Measurements from ENCODE around the gene GJC2. TPM values are rescaled to one million over a fixed set of nuclear protein-coding genes. Genes with fewer than 3 reads are reported as not detected.
"Not testable (repeated sequence)": the region's sequence is repeated elsewhere in the genome, so short reads cannot be mapped to it uniquely, and the experiment has no call there.

The GJC2 gene
- total RNA-seq, 1 experiment from 2014 or later: 0.76 TPM

DNA sequence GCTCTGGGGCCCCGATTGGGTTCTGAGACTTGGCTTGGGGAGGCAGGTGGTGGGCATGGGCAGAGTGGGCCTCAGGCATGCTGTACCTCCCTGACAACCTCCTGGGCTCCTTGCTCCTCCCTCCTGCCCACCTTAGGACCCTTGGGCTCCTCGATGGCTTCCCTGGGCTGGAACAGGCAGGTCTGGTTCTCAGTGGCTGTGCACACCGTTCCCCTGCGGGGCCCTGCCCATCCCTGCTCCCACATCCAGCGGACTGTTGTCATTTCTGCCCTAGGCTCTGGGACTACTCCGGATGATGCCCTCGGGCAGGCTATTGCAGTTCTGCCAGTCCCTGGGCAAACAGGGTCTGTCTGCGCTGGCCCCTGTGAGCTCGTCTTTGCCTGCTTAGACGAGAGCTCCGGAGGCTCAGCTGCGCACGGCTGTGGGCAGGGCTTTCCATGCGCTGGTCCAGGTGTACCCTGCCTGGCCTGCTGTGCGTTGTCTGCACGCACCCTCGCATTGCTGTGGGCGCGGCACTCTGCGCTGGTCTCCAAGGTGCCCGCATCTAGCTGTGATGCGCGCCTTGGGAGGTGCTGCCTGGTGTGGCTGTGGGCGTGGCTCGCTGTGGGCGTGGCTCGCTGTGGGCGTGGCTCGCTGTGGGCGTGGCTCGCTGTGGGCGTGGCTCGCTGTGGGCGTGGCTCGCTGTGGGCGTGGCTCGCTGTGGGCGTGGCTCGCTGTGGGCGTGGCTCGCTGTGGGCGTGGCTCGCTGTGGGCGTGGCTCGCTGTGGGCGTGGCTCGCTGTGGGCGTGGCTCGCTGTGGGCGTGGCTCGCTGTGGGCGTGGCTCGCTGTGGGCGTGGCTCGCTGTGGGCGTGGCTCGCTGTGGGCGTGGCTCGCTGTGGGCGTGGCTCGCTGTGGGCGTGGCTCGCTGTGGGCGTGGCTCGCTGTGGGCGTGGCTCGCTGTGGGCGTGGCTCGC lies 24.1 kb downstream of the GJC2 start:
- ChIA-PET RAD21 (ENCODE audit: low non-redundant PET in 1 of 2, low total read pairs in 2 of 2, uncharacterized antibody in 2 of 2, unreplicated experiment in 2 of 2) (interaction anchor here (0.6 to 1.5 kb wide), 2 partner anchors 8 to 9 kb away, joined by 4 to 6 read pairs; partner anchors contain the start of gene IBA57 (in 2 of the 2)), POLR2A (interaction anchor here (0.6 to 1.7 kb wide), 4 partner anchors 7 to 175 kb away, joined by 3 to 12 read pairs (median 3); partner anchors contain the start of gene IBA57), CTCF (interaction anchor here (0.6 to 1.7 kb wide), 4 partner anchors 8 to 43 kb away, joined by 3 to 10 read pairs (median 3); no protein-coding TSS in a partner anchor)
- H3K27me3 ChIP-seq (ENCODE audit: insufficient read depth, low read length); H3K36me3 ChIP-seq (ENCODE audit: control insufficient read depth in 1 of 2, insufficient read depth in 2 of 2, low read length in 2 of 2); H4K20me1 ChIP-seq (ENCODE audit: insufficient read depth); BruUV-seq (replicated peaks); H3K79me2 ChIP-seq (ENCODE audit: insufficient read depth, low read length); intact Hi-C loops (cut with micrococcal nuclease); H3K9me2 ChIP-seq (ENCODE audit: insufficient read depth); H2AFZ ChIP-seq (ENCODE audit: low read depth, low read length, poor library complexity, severe bottlenecking); H3K9me3 ChIP-seq (ENCODE audit: control insufficient read depth in 1 of 2, insufficient read depth in 1 of 2, low read depth in 1 of 2, low read length in 2 of 2): not testable (repeated sequence)
- Histone ChIP-seq H3K4me1 (ENCODE audit: control insufficient read depth in 1 of 2, insufficient read depth in 2 of 2, low read length in 2 of 2) (peaks cover 5 to 16% of the 10 kb centered on the region in 2 experiments), H3K27ac (ENCODE audit: low read depth, low read length) (peak overlapping the region; percentile 32; the same call in 1 of the 2 replicates), H3K4me2 (ENCODE audit: low read length) (peak overlapping the region; percentile 74), H3K9ac (ENCODE audit: low read length) (peak overlapping the region; percentile 40; the same call in 1 of the 2 replicates), H3K4me3 (replicated peaks in 1 of 2; ENCODE audit: low read depth in 1 of 2, low read length in 2 of 2) (peak overlapping the region; percentile 15 to 28; a peak in 3 of 4 replicates)
- peak; percentile 92 for TF ChIP-seq SP1 (IDR thresholded peaks at IDR 0.05; ENCODE audit: low read depth)
- peak; percentile 21 for DNase-seq (ENCODE audit: low read depth, low spot score)
- peak; percentile 89 for ATAC-seq

GRCh38 chr1:228174482-228175315 lies 25.0 kb downstream of the GJC2 start:
- Histone ChIP-seq H3K9ac (ENCODE audit: low read length) (peak overlapping the region; percentile 38; the same call in 1 of the 2 replicates), H3K27ac (ENCODE audit: low read depth, low read length) (peak overlapping the region; percentile 22; the same call in 1 of the 2 replicates), H3K9me2 (ENCODE audit: insufficient read depth) (no peaks in the 10 kb centered on the region), H3K4me1 (ENCODE audit: control insufficient read depth in 1 of 2, insufficient read depth in 2 of 2, low read length in 2 of 2) (peaks cover 5 to 16% of the 10 kb centered on the region in 2 experiments), H3K4me2 (ENCODE audit: low read length) (peak overlapping the region; percentile 73), H3K27me3 (ENCODE audit: insufficient read depth, low read length) (no peaks in the 10 kb centered on the region), H3K9me3 (ENCODE audit: control insufficient read depth in 1 of 2, insufficient read depth in 1 of 2, low read depth in 1 of 2, low read length in 2 of 2) (no peaks in the 10 kb centered on the region), H2AFZ (ENCODE audit: low read depth, low read length, poor library complexity, severe bottlenecking) (no peak overlapping the region), H3K79me2 (ENCODE audit: insufficient read depth, low read length) (no peaks in the 10 kb centered on the region), H4K20me1 (ENCODE audit: insufficient read depth) (no peaks in the 10 kb centered on the region), H3K4me3 (replicated peaks in 1 of 2; ENCODE audit: low read depth in 1 of 2, low read length in 2 of 2) (peak overlapping the region; percentile 36 to 53), H3K36me3 (ENCODE audit: control insufficient read depth in 1 of 2, insufficient read depth in 2 of 2, low read length in 2 of 2) (no peaks in the 10 kb centered on the region)
- DNase-seq (ENCODE audit: low read depth, low spot score) (peak; percentile 35), ATAC-seq (peak; percentile 85)
- TF ChIP-seq SP1 (IDR thresholded peaks at IDR 0.05; ENCODE audit: low read depth) (peak; percentile 72), ZFX (IDR thresholded peaks at IDR 0.05) (no peak), POLR2AphosphoS5 (IDR thresholded peaks at IDR 0.05; ENCODE audit: low read depth, low read length) (0 out of 2 replicates have a peak, but pooled peaks have one; percentile 25), POLR2A (IDR thresholded peaks at IDR 0.05; ENCODE audit: borderline replicate concordance, extremely low read depth, insufficient read depth, insufficient read length) (peak; percentile 36), JUND (IDR thresholded peaks at IDR 0.05) (no peak), EZH2phosphoT487 (IDR thresholded peaks at IDR 0.05; ENCODE audit: borderline replicate concordance) (no peak), CBX3 (IDR thresholded peaks at IDR 0.05; ENCODE audit: low read depth) (no peak), MAX (IDR thresholded peaks at IDR 0.05) (peak; percentile 33; the same call in 1 of the 2 replicates), SIN3A (IDR thresholded peaks at IDR 0.05; ENCODE audit: low read depth) (no peak)
- RAD21 ChIA-PET (ENCODE audit: low non-redundant PET in 1 of 2, low total read pairs in 2 of 2, uncharacterized antibody in 2 of 2, unreplicated experiment in 2 of 2): interaction anchor here (0.6 to 1.5 kb wide), 2 partner anchors 9 to 10 kb away, joined by 4 to 6 read pairs; partner anchors contain the start of gene IBA57 (in 2 of the 2)
- intact Hi-C loops (cut with micrococcal nuclease): no loop called here
- CTCF ChIA-PET: interaction anchor here (0.8 to 1.7 kb wide), 3 partner anchors 9 to 39 kb away, joined by 3 to 10 read pairs (median 3); no protein-coding TSS in a partner anchor
- BruUV-seq (replicated peaks): no TSS peak
- POLR2A ChIA-PET: interaction anchor here (1.0 to 1.7 kb wide), 3 partner anchors 8 to 29 kb away, joined by 3 to 12 read pairs (median 3); partner anchors contain the start of gene IBA57

All from HCT116 (cell line).